GM12878 (cell line): ENCODE results near the gene PCDHB15.
"Not testable (repeated sequence)": the region's sequence is repeated elsewhere in the genome, so short reads cannot be mapped to it uniquely, and the experiment has no call there.

Experiments used
- CEBPB ChIP-seq, 2 experiments: fragments of 150-350 bp in 1 of 2; IDR thresholded peaks; 2 replicates each; pipeline ENCODE4 v1.6.1; 2012 to 2014; ENCODE audit warnings: low read depth in 2 of 2, low read length in 2 of 2, borderline replicate concordance in 1 of 2, inconsistent platforms in 1 of 2
- CTCF ChIP-seq, 3 experiments: IDR thresholded peaks in 2 of 3; conservative IDR thresholded peaks in 1 of 3; 2 replicates each; pipeline ENCODE4 v1.5.1; 2011; ENCODE audit warnings: low read depth in 3 of 3, low read length in 3 of 3, mild to moderate bottlenecking in 3 of 3, control low read depth in 2 of 3, moderate library complexity in 2 of 3, inconsistent platforms in 1 of 3, mixed read lengths in 1 of 3; ENCODE audit not compliant: control insufficient read depth in 2 of 3, insufficient read depth in 1 of 3; ENCODE audit errors: extremely low read depth in 1 of 3
- KDM1A ChIP-seq: fragments of 200-600 bp; sonication (generic); IDR thresholded peaks from 2 replicates; pipeline ENCODE4 v1.6.1; 2016; ENCODE audit warnings: borderline replicate concordance
- MAX ChIP-seq: IDR thresholded peaks from 2 replicates; pipeline ENCODE4 v1.6.1; 2012; ENCODE audit warnings: low read depth, low read length, improper control_type of control experiment
- NRF1 ChIP-seq: conservative IDR thresholded peaks from 2 replicates; pipeline ENCODE4 v1.6.1; 2011; ENCODE audit warnings: mild to moderate bottlenecking, low read depth, low read length, improper control_type of control experiment
- POU2F2 ChIP-seq: IDR thresholded peaks from 3 replicates; pipeline ENCODE4 v1.6.1; 2011; ENCODE audit warnings: low read depth, mild to moderate bottlenecking, low read length, borderline replicate concordance
- SIN3A ChIP-seq: IDR thresholded peaks from 2 replicates; pipeline ENCODE4 v1.6.1; 2012; ENCODE audit warnings: low read depth, low read length, improper control_type of control experiment
- SP1 ChIP-seq: IDR thresholded peaks from one replicate; pipeline ENCODE4 v1.6.1; 2011; ENCODE audit warnings: low read depth, low read length

GRCh38 chr5:141216035-141216434, 29.2 kb upstream of the PCDHB15 start:
- not testable (repeated sequence) for TF ChIP-seq SP1; SIN3A; KDM1A; MAX; POU2F2; CEBPB (IDR thresholded peaks at IDR 0.05; ENCODE audit: borderline replicate concordance in 1 of 2, low read depth in 2 of 2, low read length in 2 of 2); NRF1; CTCF (IDR thresholded peaks at IDR 0.05 in 2 of 3, conservative IDR thresholded peaks at IDR 0.05 in 1 of 3; ENCODE audit: control insufficient read depth in 2 of 3, extremely low read depth in 1 of 3, insufficient read depth in 1 of 3, low read depth in 3 of 3, low read length in 3 of 3)
